ENCODE results near the gene ARHGEF19.

The ARHGEF19 gene

GRCh38 chr1:16149146-16149545 lies 63.3 kb downstream of the ARHGEF19 start:
- no peak for DNase-seq (ENCODE audit: low spot score)

GRCh38 chr1:16148329-16149092 lies 63.9 kb downstream of the ARHGEF19 start:
- DNase-seq (ENCODE audit: low spot score), result no peak
